GM12801 (cell line): ENCODE results near the gene OPHN1.

ENCODE experiments used
- TF ChIP-seq, protein P1 (sequence below): IDR thresholded peaks from one replicate; pipeline ENCODE4 v1.5.1; 2011; ENCODE audit warnings: control low read depth; ENCODE audit not compliant: insufficient read length; ENCODE audit errors: extremely low read depth

Gene OPHN1

GRCh38 chrX:67998540-67998939 lies 434.8 kb downstream of the OPHN1 start:
- TF ChIP-seq, protein P1, sequence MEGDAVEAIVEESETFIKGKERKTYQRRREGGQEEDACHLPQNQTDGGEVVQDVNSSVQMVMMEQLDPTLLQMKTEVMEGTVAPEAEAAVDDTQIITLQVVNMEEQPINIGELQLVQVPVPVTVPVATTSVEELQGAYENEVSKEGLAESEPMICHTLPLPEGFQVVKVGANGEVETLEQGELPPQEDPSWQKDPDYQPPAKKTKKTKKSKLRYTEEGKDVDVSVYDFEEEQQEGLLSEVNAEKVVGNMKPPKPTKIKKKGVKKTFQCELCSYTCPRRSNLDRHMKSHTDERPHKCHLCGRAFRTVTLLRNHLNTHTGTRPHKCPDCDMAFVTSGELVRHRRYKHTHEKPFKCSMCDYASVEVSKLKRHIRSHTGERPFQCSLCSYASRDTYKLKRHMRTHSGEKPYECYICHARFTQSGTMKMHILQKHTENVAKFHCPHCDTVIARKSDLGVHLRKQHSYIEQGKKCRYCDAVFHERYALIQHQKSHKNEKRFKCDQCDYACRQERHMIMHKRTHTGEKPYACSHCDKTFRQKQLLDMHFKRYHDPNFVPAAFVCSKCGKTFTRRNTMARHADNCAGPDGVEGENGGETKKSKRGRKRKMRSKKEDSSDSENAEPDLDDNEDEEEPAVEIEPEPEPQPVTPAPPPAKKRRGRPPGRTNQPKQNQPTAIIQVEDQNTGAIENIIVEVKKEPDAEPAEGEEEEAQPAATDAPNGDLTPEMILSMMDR, result no peak
